Activated T-helper 1 cell treated with anti-CD3 and anti-CD28 coated beads, Interleukin-2, amount 50 U/mL, for 16 hours (primary cell): ENCODE results near the gene ATPAF2.

Experiments
- DNase-seq, 2 donors: peaks; one replicate each; pipeline ENCODE4 v3.0.0-alpha.2; 2020; ENCODE audit warnings: low read depth in 1 of 2, low spot score in 1 of 2

The ATPAF2 gene

GRCh38 chr17:18040261-18040858 lies 1.4 kb upstream of the ATPAF2 start:
- no peak for DNase-seq

- DNase-seq: no peak
Measured at GRCh38 chr17:18039535-18040260, 730 bp upstream of the ATPAF2 start.

- DNase-seq: no peak
Measured at GRCh38 chr17:18038149-18038850, 668 bp downstream of the ATPAF2 start.

GRCh38 chr17:18037486-18037885 lies 1.5 kb downstream of the ATPAF2 start:
- no peak for DNase-seq

- DNase-seq: no peak
Measured at GRCh38 chr17:18035704-18036103, 3.3 kb downstream of the ATPAF2 start.

GRCh38 chr17:18033442-18034099 lies 5.4 kb downstream of the ATPAF2 start:
- DNase-seq: no peak

GRCh38 chr17:18031955-18032354 lies 7.0 kb downstream of the ATPAF2 start:
- DNase-seq: no peak

GRCh38 chr17:18028952-18029540 lies 9.9 kb downstream of the ATPAF2 start:
- DNase-seq: no peak

GRCh38 chr17:18028114-18028951 lies 10.6 kb downstream of the ATPAF2 start:
- no peak for DNase-seq

- no peak for DNase-seq
Measured at GRCh38 chr17:18027280-18027679, 11.7 kb downstream of the ATPAF2 start.

- DNase-seq: no peak
Measured at GRCh38 chr17:18025945-18026776, 12.8 kb downstream of the ATPAF2 start.

GRCh38 chr17:18025241-18025944 lies 13.6 kb downstream of the ATPAF2 start:
- no peak for DNase-seq

GRCh38 chr17:18021372-18021771 lies 17.6 kb downstream of the ATPAF2 start:
- DNase-seq: no peak

- DNase-seq: no peak
Measured at GRCh38 chr17:18020971-18021370, 18.0 kb downstream of the ATPAF2 start.

- DNase-seq: no peak
Measured at GRCh38 chr17:18019838-18020154, 19.2 kb downstream of the ATPAF2 start.

GRCh38 chr17:18018411-18018921 lies 20.5 kb downstream of the ATPAF2 start:
- DNase-seq: no peak

GRCh38 chr17:18017958-18018357 lies 21.0 kb downstream of the ATPAF2 start:
- DNase-seq: no peak

- no peak for DNase-seq
Measured at GRCh38 chr17:18016426-18016825, 22.5 kb downstream of the ATPAF2 start.

- no peak for DNase-seq
Measured at GRCh38 chr17:18015593-18015992, 23.4 kb downstream of the ATPAF2 start.
